Right ventricle myocardium superior (tissue), 1 donor: Measurements from ENCODE around the gene FAM135A. TPM values are rescaled to one million over a fixed set of nuclear protein-coding genes. Genes with fewer than 3 reads are reported as not detected.
"Not testable (repeated sequence)": the region's sequence is repeated elsewhere in the genome, so short reads cannot be mapped to it uniquely, and the experiment has no call there.

ENCODE experiments used
- ATAC-seq: fragments of 200-7000 bp; cut with Tn5 transposase; one replicate; pipeline ENCODE4 v1.9.1; 2020; ENCODE audit warnings: mild to moderate bottlenecking; ENCODE audit not compliant: poor library complexity
- DNase-seq: peaks from one replicate; pipeline ENCODE4 v3.0.0-alpha.2; 2020
- intact Hi-C: fragments of 100-400 bp; cut with DNase I; formaldehyde crosslinking; loops from one replicate; pipeline ENCODE4 v1.11.2; 2022
- total RNA-seq: library from RNA; stranded (reverse); fragmentation: NEBNext Ultra II Directional; extraction: Animal tissue kit (Norgen Biotek cat#: 25700); gene quantifications from one replicate; pipeline ENCODE4 v1.2.1, GENCODE V29; 2021
- donor health status: DM: no; HTN: yes; CAD: no; lungs with severe emphysema.

The FAM135A gene
- total RNA-seq, 1 donor from 2014 or later, result 14.3 TPM

GRCh38 chr6:70574643-70575042 lies 161.3 kb downstream of the FAM135A start:
- DNase-seq, result no peak
- ATAC-seq, result no peak
- intact Hi-C loops, result no loop called here

GRCh38 chr6:70575899-70576495 lies 162.7 kb downstream of the FAM135A start:
- intact Hi-C loops, result no loop called here
- ATAC-seq, result peak; percentile 29

GRCh38 chr6:70586114-70586513 lies 172.8 kb downstream of the FAM135A start:
- ATAC-seq, result no peak
- intact Hi-C loops, result no loop called here
- DNase-seq, result no peak

More at GRCh38 chr6:70575899-70576495, 162.7 kb downstream of the FAM135A start:
- DNase-seq, result no peak

GRCh38 chr6:70590400-70590799 lies 177.1 kb downstream of the FAM135A start:
- ATAC-seq (no peak), DNase-seq (no peak)
- intact Hi-C loops, result no loop called here

- no peak for ATAC-seq
- no peak for DNase-seq
- intact Hi-C loops, result no loop called here
These were observed 179.2 kb downstream of the FAM135A start for GRCh38 chr6:70592391-70593117.

GRCh38 chr6:70593118-70593486 lies 179.8 kb downstream of the FAM135A start:
- intact Hi-C loops, result no loop called here
- ATAC-seq, result no peak
- DNase-seq, result no peak

GRCh38 chr6:70599187-70599586 lies 185.9 kb downstream of the FAM135A start:
- intact Hi-C loops, result no loop called here
- DNase-seq (no peak), ATAC-seq (no peak)

- intact Hi-C loops, result no loop called here
- ATAC-seq, result no peak
- DNase-seq, result no peak
These were observed 187.7 kb downstream of the FAM135A start for GRCh38 chr6:70601014-70601413.

- DNase-seq, result no peak
- intact Hi-C loops, result no loop called here
- ATAC-seq, result no peak
These were observed 190.9 kb downstream of the FAM135A start for GRCh38 chr6:70604254-70604653.

- intact Hi-C loops, ATAC-seq, DNase-seq: not testable (repeated sequence)
These were observed 194.1 kb downstream of the FAM135A start for GRCh38 chr6:70607371-70607770.

GRCh38 chr6:70609181-70609580 lies 195.9 kb downstream of the FAM135A start:
- ATAC-seq, DNase-seq, intact Hi-C loops: not testable (repeated sequence)

Other genes with a start within 250 kb of the FAM135A start
- 0.24 TPM for gene COL9A1, start 110.4 kb upstream of the FAM135A start, total RNA-seq
- 17.8 TPM for gene SDHAF4, start 153.4 kb downstream of the FAM135A start, total RNA-seq